D721Med (cell line): ENCODE data around the gene NUDT16L1.

Experiments
- DNase-seq: peaks from one replicate; pipeline ENCODE4 v3.0.0; 2011; ENCODE audit warnings: low spot score; ENCODE audit not compliant: insufficient read length
- FAIRE-seq: peaks from 2 replicates; lab custom pipeline; 2011; peaks lifted over from hg19 to GRCh38; lab: Jason Lieb, UNC
- TF ChIP-seq, protein P1 (sequence below): IDR thresholded peaks from 2 replicates; pipeline ENCODE4 v1.5.1; 2012; ENCODE audit warnings: mild to moderate bottlenecking, control low read depth; ENCODE audit not compliant: insufficient read depth; ENCODE audit errors: missing control alignments

NUDT16L1 gene

GRCh38 chr16:4713663-4714501, 20.5 kb downstream of the NUDT16L1 start:
- DNase-seq: no peak
- no peak for FAIRE-seq
- TF ChIP-seq, protein P1, sequence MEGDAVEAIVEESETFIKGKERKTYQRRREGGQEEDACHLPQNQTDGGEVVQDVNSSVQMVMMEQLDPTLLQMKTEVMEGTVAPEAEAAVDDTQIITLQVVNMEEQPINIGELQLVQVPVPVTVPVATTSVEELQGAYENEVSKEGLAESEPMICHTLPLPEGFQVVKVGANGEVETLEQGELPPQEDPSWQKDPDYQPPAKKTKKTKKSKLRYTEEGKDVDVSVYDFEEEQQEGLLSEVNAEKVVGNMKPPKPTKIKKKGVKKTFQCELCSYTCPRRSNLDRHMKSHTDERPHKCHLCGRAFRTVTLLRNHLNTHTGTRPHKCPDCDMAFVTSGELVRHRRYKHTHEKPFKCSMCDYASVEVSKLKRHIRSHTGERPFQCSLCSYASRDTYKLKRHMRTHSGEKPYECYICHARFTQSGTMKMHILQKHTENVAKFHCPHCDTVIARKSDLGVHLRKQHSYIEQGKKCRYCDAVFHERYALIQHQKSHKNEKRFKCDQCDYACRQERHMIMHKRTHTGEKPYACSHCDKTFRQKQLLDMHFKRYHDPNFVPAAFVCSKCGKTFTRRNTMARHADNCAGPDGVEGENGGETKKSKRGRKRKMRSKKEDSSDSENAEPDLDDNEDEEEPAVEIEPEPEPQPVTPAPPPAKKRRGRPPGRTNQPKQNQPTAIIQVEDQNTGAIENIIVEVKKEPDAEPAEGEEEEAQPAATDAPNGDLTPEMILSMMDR: no peak

GRCh38 chr16:4714996-4715395, 21.6 kb downstream of the NUDT16L1 start:
- FAIRE-seq: no peak
- TF ChIP-seq, protein P1: no peak
- DNase-seq: no peak

DNA sequence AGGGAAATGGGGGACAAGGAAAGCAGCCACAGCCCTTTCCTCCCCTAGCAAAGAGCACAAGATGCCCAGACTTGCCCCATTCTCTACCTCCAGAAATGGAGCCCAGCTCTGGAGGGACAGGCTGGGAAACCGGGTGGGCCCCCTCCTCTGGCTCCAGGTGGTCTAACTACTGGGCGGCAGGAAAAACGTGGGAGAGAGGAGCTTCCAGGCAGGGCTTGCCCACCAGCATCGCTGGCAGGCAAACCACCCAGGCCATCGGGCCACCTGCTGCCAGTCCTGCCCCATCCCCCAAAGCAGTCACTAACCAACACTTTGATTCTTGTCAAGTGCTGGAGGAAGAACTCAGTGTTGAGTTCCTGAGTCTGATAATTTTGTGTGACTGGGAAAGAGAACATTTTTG, 25.1 kb downstream of the NUDT16L1 start:
- no peak for DNase-seq
- TF ChIP-seq, protein P1: no peak
- no peak for FAIRE-seq

DNA sequence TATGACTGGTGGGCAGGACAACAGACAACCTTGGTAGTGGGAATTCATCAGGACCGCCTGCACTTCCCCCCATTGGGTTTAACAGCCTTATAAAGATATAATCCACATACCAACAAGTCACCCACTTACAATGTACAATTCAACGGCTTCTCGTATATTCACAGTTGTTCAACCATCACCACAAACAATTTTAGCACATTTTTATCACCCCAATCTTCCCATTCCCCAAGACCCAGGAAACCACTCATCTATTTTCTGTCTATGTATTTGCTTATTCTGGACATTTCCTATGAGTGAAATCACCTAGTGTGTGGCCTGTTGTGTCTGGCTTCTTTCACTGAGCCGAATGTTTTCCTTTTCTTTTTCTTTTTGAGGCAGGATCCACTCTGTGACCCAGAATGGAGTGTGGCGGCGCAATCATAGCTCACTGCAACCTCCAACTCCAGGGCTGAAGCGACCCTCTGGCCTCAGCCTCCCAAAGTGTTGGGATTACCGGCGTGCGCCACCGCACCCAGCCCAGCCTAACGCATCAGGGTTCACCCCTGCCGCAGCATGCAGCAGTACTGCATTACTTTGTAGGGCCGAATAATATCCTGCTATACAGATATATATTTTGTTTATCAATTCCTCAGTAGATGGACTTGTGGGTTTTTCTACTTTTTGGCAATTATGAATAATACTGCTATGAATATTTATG, 29.9 kb downstream of the NUDT16L1 start:
- no peak for DNase-seq
- TF ChIP-seq, protein P1: no peak
- no peak for FAIRE-seq

GRCh38 chr16:4724661-4725270, 31.4 kb downstream of the NUDT16L1 start:
- no peak for DNase-seq
- FAIRE-seq: no peak
- TF ChIP-seq, protein P1: no peak

DNA sequence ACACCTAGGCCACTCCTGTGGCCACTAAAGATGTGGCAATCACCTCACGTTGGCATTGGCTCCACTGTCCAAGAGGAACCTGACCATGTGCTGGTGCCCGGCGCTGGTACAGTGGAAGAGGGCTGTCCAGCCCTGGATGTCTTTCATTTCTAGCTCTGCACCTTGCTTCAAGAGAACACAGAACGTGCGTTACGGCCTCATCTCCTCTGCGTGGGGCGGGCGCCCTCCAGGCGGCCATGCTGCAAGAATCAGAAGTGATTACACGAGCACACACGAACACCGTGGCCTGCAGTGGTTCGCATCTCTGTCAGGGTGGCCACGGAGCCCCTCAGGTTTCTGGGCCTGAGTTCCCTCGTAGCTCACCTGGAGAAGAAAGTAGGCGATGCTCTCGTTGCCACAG, 33.3 kb downstream of the NUDT16L1 start:
- TF ChIP-seq, protein P1: no peak
- no peak for DNase-seq
- FAIRE-seq: no peak
